H9 (cell line): ENCODE results near the gene CASP8. TPM values are rescaled to one million over a fixed set of nuclear protein-coding genes. Genes with fewer than 3 reads are reported as not detected.

Experiments used
- DNase-seq: peaks from one replicate; pipeline ENCODE4 v3.0.0-alpha.2; 2017
- H2AFZ ChIP-seq: one replicate; pipeline ENCODE4 v1.6.1; 2013; ENCODE audit warnings: mild to moderate bottlenecking, low read length, control low read depth, moderate library complexity
- H2AK5ac ChIP-seq: 2 replicates; pipeline ENCODE4 v1.6.1; 2013; ENCODE audit warnings: low read length, control low read depth, mixed read lengths; ENCODE audit not compliant: insufficient read length
- H2BK120ac ChIP-seq: one replicate; pipeline ENCODE4 v1.6.1; 2013; ENCODE audit warnings: low read depth, mild to moderate bottlenecking, low read length, control low read depth, inconsistent platforms; ENCODE audit not compliant: poor library complexity, severe bottlenecking
- H2BK12ac ChIP-seq: 2 replicates; pipeline ENCODE4 v1.6.1; 2013; ENCODE audit warnings: low read length, control low read depth, mixed read lengths, low read depth; ENCODE audit not compliant: insufficient read length
- H2BK15ac ChIP-seq: 2 replicates; pipeline ENCODE4 v1.6.1; 2013; ENCODE audit warnings: low read depth, low read length, control low read depth
- H2BK20ac ChIP-seq: one replicate; pipeline ENCODE4 v1.6.1; 2013; ENCODE audit warnings: low read depth, mild to moderate bottlenecking, low read length, control low read depth, inconsistent platforms; ENCODE audit not compliant: poor library complexity, severe bottlenecking
- H2BK5ac ChIP-seq: 2 replicates; pipeline ENCODE4 v1.6.1; 2013; ENCODE audit warnings: low read length, control low read depth, mixed read lengths; ENCODE audit not compliant: insufficient read length
- H3K14ac ChIP-seq: 2 replicates; pipeline ENCODE4 v1.6.1; 2013; ENCODE audit warnings: low read length, control low read depth; ENCODE audit not compliant: insufficient read depth
- H3K18ac ChIP-seq: 2 replicates; pipeline ENCODE4 v1.6.1; 2013; ENCODE audit warnings: low read depth, mild to moderate bottlenecking, mixed read lengths, low read length, control low read depth; ENCODE audit not compliant: insufficient read length
- H3K23ac ChIP-seq: 2 replicates; pipeline ENCODE4 v1.6.1; 2013; ENCODE audit warnings: low read length, control low read depth, mixed read lengths, low read depth; ENCODE audit not compliant: insufficient read length
- H3K23me2 ChIP-seq: 2 replicates; pipeline ENCODE4 v1.6.1; 2013; ENCODE audit warnings: low read depth, mild to moderate bottlenecking, mixed read lengths, low read length, control low read depth; ENCODE audit not compliant: insufficient read length, poor library complexity, severe bottlenecking
- H3K27ac ChIP-seq: 2 replicates; pipeline ENCODE4 v1.5.1; 2013; ENCODE audit warnings: low read length, control low read depth, mixed read lengths, low read depth; ENCODE audit not compliant: insufficient read length
- H3K27me3 ChIP-seq: 2 replicates; pipeline ENCODE4 v1.6.1; 2013; ENCODE audit warnings: low read length, control low read depth, inconsistent platforms; ENCODE audit not compliant: insufficient read depth
- H3K4ac ChIP-seq: 2 replicates; pipeline ENCODE4 v1.6.1; 2013; ENCODE audit warnings: low read depth, mild to moderate bottlenecking, control low read depth, inconsistent platforms, low read length, moderate library complexity
- H3K4me1 ChIP-seq: 2 replicates; pipeline ENCODE4 v1.6.1; 2013; ENCODE audit warnings: low read length, control low read depth, inconsistent platforms; ENCODE audit not compliant: insufficient read depth
- H3K4me2 ChIP-seq: 2 replicates; pipeline ENCODE4 v1.6.1; 2013; ENCODE audit warnings: low read length, control low read depth, mixed read lengths; ENCODE audit not compliant: insufficient read length, insufficient read depth
- H3K56ac ChIP-seq: 2 replicates; pipeline ENCODE4 v1.6.1; 2013; ENCODE audit warnings: low read depth, mild to moderate bottlenecking, mixed read lengths, low read length, control low read depth; ENCODE audit not compliant: insufficient read length
- H3K79me1 ChIP-seq: 2 replicates; pipeline ENCODE4 v1.6.1; 2013; ENCODE audit warnings: low read depth, mild to moderate bottlenecking, moderate library complexity, low read length, control low read depth, inconsistent platforms; ENCODE audit not compliant: insufficient read depth, poor library complexity, severe bottlenecking
- H3K79me2 ChIP-seq: 2 replicates; pipeline ENCODE4 v1.6.1; 2013; ENCODE audit warnings: low read length, control low read depth, inconsistent platforms; ENCODE audit not compliant: insufficient read depth
- H3K9ac ChIP-seq: 2 replicates; pipeline ENCODE4 v1.6.1; 2013; ENCODE audit warnings: low read length, control low read depth, mixed read lengths; ENCODE audit not compliant: insufficient read length; ENCODE audit errors: extremely low read depth
- H3K9me3 ChIP-seq: one replicate; pipeline ENCODE4 v1.6.1; 2013; ENCODE audit warnings: low read depth, low read length, inconsistent platforms; ENCODE audit not compliant: control insufficient read depth
- H3T11ph ChIP-seq: one replicate; pipeline ENCODE4 v1.6.1; 2013; ENCODE audit warnings: mild to moderate bottlenecking, low read length, control low read depth, inconsistent platforms
- H4K20me1 ChIP-seq: one replicate; pipeline ENCODE4 v1.6.1; 2013; ENCODE audit not compliant: control insufficient read depth, insufficient read length, insufficient read depth
- H4K5ac ChIP-seq: 2 replicates; pipeline ENCODE4 v1.6.1; 2013; ENCODE audit warnings: low read depth, mild to moderate bottlenecking, mixed read lengths, low read length, control low read depth; ENCODE audit not compliant: insufficient read length
- H4K8ac ChIP-seq: replicated peaks from 2 replicates; pipeline ENCODE4 v1.6.1; 2013; ENCODE audit warnings: low read length, control low read depth, mixed read lengths, low read depth; ENCODE audit not compliant: insufficient read length
- H4K91ac ChIP-seq: 2 replicates; pipeline ENCODE4 v1.6.1; 2013; ENCODE audit warnings: low read depth, mild to moderate bottlenecking, moderate library complexity, mixed read lengths, low read length, control low read depth; ENCODE audit not compliant: insufficient read length
- H3K27ac Mint-ChIP-seq, 3 experiments: 2 replicates in 2 of 3; 3 replicates in 1 of 3; pipeline ENCODE4 v1.8.0; 2020 to 2021; ENCODE audit warnings: mixed read lengths in 3 of 3, mild to moderate bottlenecking in 1 of 3, moderate library complexity in 1 of 3
- H3K27me3 Mint-ChIP-seq: 2 replicates; pipeline ENCODE4 v1.8.0; 2021; ENCODE audit warnings: low read depth, mild to moderate bottlenecking, moderate library complexity, mixed read lengths
- H3K36me3 Mint-ChIP-seq, 3 experiments: 2 replicates in 2 of 3; 3 replicates in 1 of 3; pipeline ENCODE4 v1.8.0; 2020 to 2021; ENCODE audit warnings: low read depth in 3 of 3, mixed read lengths in 3 of 3; ENCODE audit not compliant: insufficient read depth in 1 of 3
- H3K4me1 Mint-ChIP-seq, 2 experiments: 2 replicates each; pipeline ENCODE4 v1.8.0; 2020; ENCODE audit warnings: mixed read lengths in 2 of 2
- H3K4me3 Mint-ChIP-seq, 2 experiments: 2 replicates in 1 of 2; 3 replicates in 1 of 2; pipeline ENCODE4 v1.8.0; 2020 to 2021; ENCODE audit warnings: mild to moderate bottlenecking in 2 of 2, mixed read lengths in 2 of 2, moderate library complexity in 1 of 2
- H3K9me3 Mint-ChIP-seq, 2 experiments: 2 replicates in 1 of 2; 3 replicates in 1 of 2; pipeline ENCODE4 v1.8.0; 2020; ENCODE audit warnings: mild to moderate bottlenecking in 2 of 2, mixed read lengths in 2 of 2, moderate library complexity in 1 of 2
- WGBS: extraction: QIAGEN DNeasy Blood & Tissue Kit; methylation state at CpG from one replicate; pipeline ENCODE4 v1.1.7; 2013; ENCODE audit warnings: missing lambda C conversion rate, low lambda C conversion rate, mixed read lengths; ENCODE audit not compliant: insufficient read length; ENCODE audit errors: extremely low coverage; 5-methylcytosine and 5-hydroxymethylcytosine counted together
- total RNA-seq: library from RNA; stranded (reverse); gene quantifications from 2 replicates; pipeline ENCODE4 v1.2.1, GENCODE V29; 2021
- TF ChIP-seq, protein P1 (sequence below): fragments of 200-600 bp; sonication (generic); conservative IDR thresholded peaks from 3 replicates; pipeline ENCODE4 v1.8.0; 2021; ENCODE audit warnings: antibody characterized with exemption, mild to moderate bottlenecking

CASP8 gene
- total RNA-seq, 1 experiment from 2014 or later = 10.0 TPM

DNA sequence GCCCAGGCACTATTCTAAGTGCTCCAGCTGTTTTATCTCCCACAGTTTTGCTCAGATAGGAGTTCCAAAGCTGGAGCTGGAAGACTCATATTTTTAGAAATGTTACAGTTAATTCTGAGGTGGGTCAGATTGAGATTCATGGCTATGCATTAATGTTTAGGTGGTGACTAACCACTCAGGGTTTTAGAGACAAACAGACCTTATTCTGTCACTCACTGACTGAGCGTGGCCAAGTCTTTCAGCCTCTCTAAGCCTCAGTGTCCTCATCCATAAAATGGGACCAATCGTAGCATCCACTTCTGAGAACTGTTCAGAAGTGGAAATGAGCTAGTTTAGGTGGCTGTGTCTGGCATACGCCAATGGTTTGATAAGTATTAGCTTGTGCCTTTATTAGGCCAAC lies 4.3 kb upstream of the CASP8 start:
- Histone ChIP-seq H2BK5ac (no peak overlapping the region), H4K5ac (no peak overlapping the region), H3K23me2 (no peaks in the 10 kb centered on the region), H2BK20ac (no peak overlapping the region), H4K20me1 (no peaks in the 10 kb centered on the region), H3K56ac (no peak overlapping the region), H3K23ac (no peak overlapping the region), H2AFZ (no peak overlapping the region), H3K4me1 (peaks cover 11% of the 10 kb centered on the region), H3K27me3 (no peaks in the 10 kb centered on the region), H3K4ac (no peak overlapping the region), H3K4me2 (no peak overlapping the region), H3K79me1 (no peaks in the 10 kb centered on the region), H2AK5ac (no peak overlapping the region), H4K91ac (no peak overlapping the region), H2BK15ac (no peak overlapping the region), H3K9ac (no peak overlapping the region), H2BK12ac (no peak overlapping the region), H3K79me2 (no peaks in the 10 kb centered on the region), H3T11ph (no peak overlapping the region), H2BK120ac (no peak overlapping the region), H3K14ac (no peak overlapping the region), H3K27ac (no peak overlapping the region), H3K9me3 (no peaks in the 10 kb centered on the region), H3K18ac (no peak overlapping the region), H4K8ac (no peak overlapping the region)
- H3K27me3 Mint-ChIP-seq = no peaks in the 10 kb centered on the region; the same call in 1 of the 2 replicates
- TF ChIP-seq, protein P1, sequence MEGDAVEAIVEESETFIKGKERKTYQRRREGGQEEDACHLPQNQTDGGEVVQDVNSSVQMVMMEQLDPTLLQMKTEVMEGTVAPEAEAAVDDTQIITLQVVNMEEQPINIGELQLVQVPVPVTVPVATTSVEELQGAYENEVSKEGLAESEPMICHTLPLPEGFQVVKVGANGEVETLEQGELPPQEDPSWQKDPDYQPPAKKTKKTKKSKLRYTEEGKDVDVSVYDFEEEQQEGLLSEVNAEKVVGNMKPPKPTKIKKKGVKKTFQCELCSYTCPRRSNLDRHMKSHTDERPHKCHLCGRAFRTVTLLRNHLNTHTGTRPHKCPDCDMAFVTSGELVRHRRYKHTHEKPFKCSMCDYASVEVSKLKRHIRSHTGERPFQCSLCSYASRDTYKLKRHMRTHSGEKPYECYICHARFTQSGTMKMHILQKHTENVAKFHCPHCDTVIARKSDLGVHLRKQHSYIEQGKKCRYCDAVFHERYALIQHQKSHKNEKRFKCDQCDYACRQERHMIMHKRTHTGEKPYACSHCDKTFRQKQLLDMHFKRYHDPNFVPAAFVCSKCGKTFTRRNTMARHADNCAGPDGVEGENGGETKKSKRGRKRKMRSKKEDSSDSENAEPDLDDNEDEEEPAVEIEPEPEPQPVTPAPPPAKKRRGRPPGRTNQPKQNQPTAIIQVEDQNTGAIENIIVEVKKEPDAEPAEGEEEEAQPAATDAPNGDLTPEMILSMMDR = no peak
- no peaks in the 10 kb centered on the region for H3K9me3 Mint-ChIP-seq
- no peak overlapping the region for H3K4me3 Mint-ChIP-seq
- peaks cover 28% of the 10 kb centered on the region in 2 experiments for H3K4me1 Mint-ChIP-seq
- no peak for DNase-seq
- no peaks in the 10 kb centered on the region; a peak in 1 of 7 replicates for H3K36me3 Mint-ChIP-seq
- H3K27ac Mint-ChIP-seq = no peak overlapping the region
- no CpG with 5 or more reads among the region's 3 CpGs for WGBS
